Mucosa of rectum (tissue), 2 donors: ENCODE data around the gene CTNNBL1.

ENCODE experiments used
- H3K27ac ChIP-seq, 2 donors: one replicate each; pipeline ENCODE4 v1.7.0; 2013; ENCODE audit warnings: inconsistent platforms in 2 of 2, low read depth in 2 of 2, low read length in 2 of 2
- H3K27me3 ChIP-seq, 2 donors: one replicate each; pipeline ENCODE4 v1.7.0; 2013; ENCODE audit warnings: low read length in 2 of 2; ENCODE audit not compliant: control insufficient read depth in 2 of 2, insufficient read depth in 2 of 2
- H3K36me3 ChIP-seq, 2 donors: one replicate each; pipeline ENCODE4 v1.7.0; 2013; ENCODE audit warnings: low read length in 2 of 2; ENCODE audit not compliant: control insufficient read depth in 2 of 2, insufficient read depth in 2 of 2
- H3K4me1 ChIP-seq, 2 donors: one replicate each; pipeline ENCODE4 v1.7.0; 2013; ENCODE audit warnings: low read length in 2 of 2, mild to moderate bottlenecking in 1 of 2; ENCODE audit not compliant: control insufficient read depth in 2 of 2, insufficient read depth in 2 of 2
- H3K4me3 ChIP-seq, 2 donors: one replicate each; pipeline ENCODE4 v1.7.0; 2013; ENCODE audit warnings: low read length in 2 of 2
- H3K9ac ChIP-seq, 2 donors: one replicate each; pipeline ENCODE4 v1.7.0; 2013; ENCODE audit warnings: low read length in 2 of 2, low read depth in 1 of 2, mild to moderate bottlenecking in 1 of 2
- H3K9me3 ChIP-seq, 2 donors: one replicate each; pipeline ENCODE4 v1.7.0; 2013; ENCODE audit warnings: low read length in 2 of 2; ENCODE audit not compliant: control insufficient read depth in 2 of 2
- donor health status: healthy.
- donor health status: Normal muscosa, but diverticular disease.

CTNNBL1 gene

GRCh38 chr20:37774156-37774555 is 80.3 kb downstream of the CTNNBL1 start:
- Histone ChIP-seq H3K9me3 (no peaks in the 10 kb centered on the region), H3K9ac (no peak overlapping the region), H3K4me3 (no peak overlapping the region), H3K36me3 (peaks cover 10 to 15% of the 10 kb centered on the region in 2 donors), H3K27me3 (no peaks in the 10 kb centered on the region), H3K27ac (no peak overlapping the region), H3K4me1 (peaks cover 0 to 2% of the 10 kb centered on the region in 2 donors)

GRCh38 chr20:37775200-37775599 is 81.4 kb downstream of the CTNNBL1 start:
- Histone ChIP-seq H3K9me3 (no peaks in the 10 kb centered on the region), H3K4me3 (no peak overlapping the region), H3K27ac (no peak overlapping the region), H3K4me1 (peaks cover 0 to 2% of the 10 kb centered on the region in 2 donors), H3K36me3 (peaks cover 14 to 18% of the 10 kb centered on the region in 2 donors), H3K27me3 (no peaks in the 10 kb centered on the region), H3K9ac (no peak overlapping the region)

GRCh38 chr20:37776049-37776448 is 82.2 kb downstream of the CTNNBL1 start:
- Histone ChIP-seq H3K4me3 (no peak overlapping the region), H3K9ac (no peak overlapping the region), H3K36me3 (peaks cover 18 to 24% of the 10 kb centered on the region in 2 donors), H3K9me3 (no peaks in the 10 kb centered on the region), H3K27me3 (no peaks in the 10 kb centered on the region), H3K27ac (no peak overlapping the region), H3K4me1 (peaks cover 0 to 2% of the 10 kb centered on the region in 2 donors)

GRCh38 chr20:37776526-37776925 is 82.7 kb downstream of the CTNNBL1 start:
- H3K4me1 ChIP-seq = peaks cover 0 to 2% of the 10 kb centered on the region in 2 donors
- H3K27me3 ChIP-seq = no peaks in the 10 kb centered on the region
- no peak overlapping the region for H3K9ac ChIP-seq
- peaks cover 18 to 24% of the 10 kb centered on the region in 2 donors for H3K36me3 ChIP-seq
- H3K27ac ChIP-seq = no peak overlapping the region
- H3K4me3 ChIP-seq = no peak overlapping the region
- H3K9me3 ChIP-seq = no peaks in the 10 kb centered on the region

GRCh38 chr20:37777012-37777950 is 83.5 kb downstream of the CTNNBL1 start:
- H3K27ac ChIP-seq = no peak overlapping the region
- H3K4me1 ChIP-seq = peaks cover 0 to 2% of the 10 kb centered on the region in 2 donors
- H3K36me3 ChIP-seq = peaks cover 18 to 24% of the 10 kb centered on the region in 2 donors
- no peak overlapping the region for H3K9ac ChIP-seq
- H3K27me3 ChIP-seq = no peaks in the 10 kb centered on the region
- no peak overlapping the region for H3K4me3 ChIP-seq
- no peaks in the 10 kb centered on the region for H3K9me3 ChIP-seq

- H3K27ac ChIP-seq = no peak overlapping the region
- no peak overlapping the region for H3K9ac ChIP-seq
- H3K4me3 ChIP-seq = no peak overlapping the region
- H3K4me1 ChIP-seq = peaks cover 0 to 2% of the 10 kb centered on the region in 2 donors
- peaks cover 18 to 24% of the 10 kb centered on the region in 2 donors for H3K36me3 ChIP-seq
- no peaks in the 10 kb centered on the region for H3K27me3 ChIP-seq
- H3K9me3 ChIP-seq = no peaks in the 10 kb centered on the region
Measured at GRCh38 chr20:37777988-37778659, 84.3 kb downstream of the CTNNBL1 start.

- H3K4me3 ChIP-seq = no peak overlapping the region
Measured at GRCh38 chr20:37781626-37782025, 87.8 kb downstream of the CTNNBL1 start.

GRCh38 chr20:37786043-37786442 is 92.2 kb downstream of the CTNNBL1 start:
- Histone ChIP-seq H3K27me3 (no peaks in the 10 kb centered on the region), H3K9ac (no peak overlapping the region), H3K36me3 (peaks cover 15 to 25% of the 10 kb centered on the region in 2 donors)

More at GRCh38 chr20:37781626-37782025, 87.8 kb downstream of the CTNNBL1 start:
- no peak overlapping the region for H3K27ac ChIP-seq
- peaks cover 0 to 2% of the 10 kb centered on the region in 2 donors for H3K4me1 ChIP-seq
- H3K36me3 ChIP-seq = peaks cover 23 to 24% of the 10 kb centered on the region in 2 donors
- no peaks in the 10 kb centered on the region for H3K27me3 ChIP-seq
- H3K9me3 ChIP-seq = no peaks in the 10 kb centered on the region
- no peak overlapping the region for H3K9ac ChIP-seq

GRCh38 chr20:37789408-37789807 is 95.6 kb downstream of the CTNNBL1 start:
- Histone ChIP-seq H3K36me3 (peaks cover 15 to 30% of the 10 kb centered on the region in 2 donors), H3K9me3 (no peaks in the 10 kb centered on the region)

More at GRCh38 chr20:37786043-37786442, 92.2 kb downstream of the CTNNBL1 start:
- Histone ChIP-seq H3K4me3 (no peak overlapping the region), H3K27ac (no peak overlapping the region), H3K9me3 (no peaks in the 10 kb centered on the region), H3K4me1 (no peaks in the 10 kb centered on the region)

GRCh38 chr20:37790900-37791299 is 97.1 kb downstream of the CTNNBL1 start:
- Histone ChIP-seq H3K9ac (no peak overlapping the region), H3K9me3 (no peaks in the 10 kb centered on the region), H3K36me3 (peaks cover 15 to 29% of the 10 kb centered on the region in 2 donors), H3K4me3 (no peak overlapping the region), H3K27me3 (no peaks in the 10 kb centered on the region), H3K4me1 (no peaks in the 10 kb centered on the region), H3K27ac (no peak overlapping the region)

More at GRCh38 chr20:37789408-37789807, 95.6 kb downstream of the CTNNBL1 start:
- H3K27ac ChIP-seq = no peak overlapping the region
- H3K27me3 ChIP-seq = no peaks in the 10 kb centered on the region
- no peak overlapping the region for H3K4me3 ChIP-seq
- no peak overlapping the region for H3K9ac ChIP-seq
- no peaks in the 10 kb centered on the region for H3K4me1 ChIP-seq
